ENCODE results near the gene GRAMD2A.

Gene GRAMD2A

DNA sequence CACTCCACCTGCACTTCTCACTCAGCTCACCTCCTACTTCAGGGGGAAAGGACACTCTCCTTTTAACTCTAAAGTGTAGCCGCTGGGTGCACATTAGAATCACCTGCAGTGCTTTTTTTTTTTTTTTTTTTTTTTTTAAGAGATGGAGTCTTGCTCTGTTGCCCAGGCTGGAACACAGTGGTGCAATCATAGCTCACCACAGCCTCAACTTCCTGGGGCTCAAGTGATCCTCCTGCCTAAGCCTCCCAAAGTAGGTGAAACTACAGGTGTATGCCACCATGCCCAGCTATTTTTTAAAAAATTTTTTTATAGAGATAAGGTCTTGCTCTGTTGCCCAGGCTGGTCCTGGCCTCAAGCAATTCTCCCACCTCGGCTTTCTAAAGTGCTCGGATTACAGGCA is 20.8 kb downstream of the GRAMD2A start:
- no peak overlapping the region for H3K56ac ChIP-seq (ENCODE audit: low read length)
- H3K4me2 ChIP-seq (ENCODE audit: low read length), result no peak overlapping the region
- no peak overlapping the region for H2BK15ac ChIP-seq (replicated peaks; ENCODE audit: low read depth)
- no peak overlapping the region for H3K9ac ChIP-seq (ENCODE audit: low read length)
- no peak for DNase-seq
- H3K27ac ChIP-seq (ENCODE audit: low read depth, low read length), result no peak overlapping the region
- no peaks in the 10 kb centered on the region for H3K27me3 ChIP-seq (ENCODE audit: insufficient read depth, low read length, poor library complexity)
- H3K79me1 ChIP-seq (ENCODE audit: low read length), result no peaks in the 10 kb centered on the region
- H3K4me1 ChIP-seq (ENCODE audit: control insufficient read depth, low read depth, low read length), result no peaks in the 10 kb centered on the region
- no peaks in the 10 kb centered on the region for H3K36me3 ChIP-seq (ENCODE audit: control insufficient read depth, insufficient read depth, low read length)
- WGBS (ENCODE audit: extremely low coverage, insufficient coverage, low lambda C conversion rate), result no CpG with 5 or more reads among the region's 3 CpGs
- no peak overlapping the region for H4K5ac ChIP-seq (ENCODE audit: low read length)
- no peak overlapping the region for H3K23ac ChIP-seq (ENCODE audit: low read length)
- no peaks in the 10 kb centered on the region for H3K79me2 ChIP-seq (ENCODE audit: control insufficient read depth, insufficient read depth, low read length)
- no peak overlapping the region for H3K4me3 ChIP-seq (ENCODE audit: low read length)
- H2BK120ac ChIP-seq (ENCODE audit: low read depth, low read length), result no peak overlapping the region
- no peak overlapping the region for H4K8ac ChIP-seq (ENCODE audit: low read depth, low read length)
- no peak overlapping the region for H3K18ac ChIP-seq (ENCODE audit: low read length)
- no peak overlapping the region for H2BK5ac ChIP-seq (ENCODE audit: low read length)
- no peak overlapping the region for H2AK5ac ChIP-seq (ENCODE audit: low read length)
- H3K4ac ChIP-seq (ENCODE audit: low read depth, low read length), result no peak overlapping the region

DNA sequence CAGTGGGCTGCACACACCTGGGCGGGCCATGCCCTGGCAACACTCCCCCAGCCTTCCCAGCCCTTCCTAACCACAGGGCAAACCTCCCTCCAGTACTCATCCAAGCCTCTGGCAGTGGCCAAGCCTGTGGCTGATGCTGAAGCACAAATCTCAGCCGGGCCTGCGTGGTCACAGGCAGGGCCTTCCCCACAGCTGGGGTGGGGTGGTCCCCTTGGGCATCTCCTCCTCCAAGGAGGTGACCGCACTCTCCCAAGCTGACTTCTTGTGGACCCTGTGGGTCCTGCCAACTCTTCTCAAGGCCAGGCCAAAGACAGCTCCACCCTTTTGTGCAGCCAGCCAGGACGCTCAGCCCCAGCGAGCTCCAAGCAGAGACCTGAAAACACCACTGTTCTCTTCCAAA is 21.4 kb downstream of the GRAMD2A start:
- Histone ChIP-seq H3K23ac (ENCODE audit: low read length) (no peak overlapping the region), H2BK5ac (ENCODE audit: low read length) (no peak overlapping the region), H3K56ac (ENCODE audit: low read length) (no peak overlapping the region), H3K18ac (ENCODE audit: low read length) (no peak overlapping the region), H3K27ac (ENCODE audit: low read depth, low read length) (no peak overlapping the region), H3K9ac (ENCODE audit: low read length) (no peak overlapping the region), H2AK5ac (ENCODE audit: low read length) (no peak overlapping the region), H3K4ac (ENCODE audit: low read depth, low read length) (no peak overlapping the region), H2BK120ac (ENCODE audit: low read depth, low read length) (no peak overlapping the region), H3K79me2 (ENCODE audit: control insufficient read depth, insufficient read depth, low read length) (no peaks in the 10 kb centered on the region), H3K4me3 (ENCODE audit: low read length) (no peak overlapping the region), H3K4me2 (ENCODE audit: low read length) (no peak overlapping the region), H2BK15ac (replicated peaks; ENCODE audit: low read depth) (no peak overlapping the region), H3K36me3 (ENCODE audit: control insufficient read depth, insufficient read depth, low read length) (no peaks in the 10 kb centered on the region), H3K27me3 (ENCODE audit: insufficient read depth, low read length, poor library complexity) (no peaks in the 10 kb centered on the region), H3K79me1 (ENCODE audit: low read length) (no peaks in the 10 kb centered on the region), H4K5ac (ENCODE audit: low read length) (no peak overlapping the region), H3K4me1 (ENCODE audit: control insufficient read depth, low read depth, low read length) (no peaks in the 10 kb centered on the region), H4K8ac (ENCODE audit: low read depth, low read length) (no peak overlapping the region)
- DNase-seq, result no peak
- no CpG with 5 or more reads among the region's 6 CpGs for WGBS (ENCODE audit: extremely low coverage, insufficient coverage, low lambda C conversion rate)

DNA sequence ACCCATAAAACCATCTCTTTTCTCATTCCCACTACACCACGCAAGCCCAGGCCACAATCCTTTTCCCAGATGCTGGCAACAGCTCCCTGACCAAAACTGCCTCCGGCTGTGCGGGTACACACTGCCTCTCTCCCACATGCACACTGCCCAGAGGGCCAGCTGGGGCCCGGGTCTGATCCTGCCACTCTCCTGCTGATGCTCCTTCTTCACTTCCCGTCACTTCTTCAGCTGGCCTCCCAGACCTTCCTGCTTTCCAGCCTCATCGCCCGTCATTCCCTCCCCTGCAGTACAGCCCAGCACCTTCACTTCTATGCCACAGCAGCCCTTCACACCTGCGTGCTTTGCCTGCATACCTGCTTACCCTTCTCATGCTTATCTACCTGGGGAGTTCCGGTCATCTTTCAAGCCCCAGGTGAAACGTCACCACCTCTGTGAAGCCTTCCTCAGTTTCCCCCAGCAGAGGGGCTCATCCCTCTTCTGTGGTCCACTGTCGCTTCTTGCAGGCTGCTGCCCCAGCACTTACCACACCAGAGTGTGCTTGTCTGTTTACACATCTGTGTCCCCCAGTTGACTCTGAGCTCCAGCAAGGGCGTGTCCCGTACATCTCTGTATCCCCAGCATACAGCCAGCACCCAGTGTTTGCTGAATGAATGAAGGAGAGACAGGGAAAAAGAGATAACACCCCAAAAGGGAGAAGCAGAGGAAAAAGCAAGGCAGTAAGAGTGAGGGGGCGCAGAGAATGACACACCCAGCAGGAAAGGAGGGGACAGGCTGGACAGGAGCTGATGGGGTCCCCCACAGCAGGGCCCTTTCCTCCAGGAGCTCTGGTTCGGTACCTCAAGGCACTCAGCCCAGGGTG is 22.2 kb downstream of the GRAMD2A start:
- no peaks in the 10 kb centered on the region for H3K79me2 ChIP-seq (ENCODE audit: control insufficient read depth, insufficient read depth, low read length)
- H3K4ac ChIP-seq (ENCODE audit: low read depth, low read length), result no peak overlapping the region
- no CpG with 5 or more reads among the region's 15 CpGs for WGBS (ENCODE audit: extremely low coverage, insufficient coverage, low lambda C conversion rate)
- no peaks in the 10 kb centered on the region for H3K4me1 ChIP-seq (ENCODE audit: control insufficient read depth, low read depth, low read length)
- no peak overlapping the region for H3K18ac ChIP-seq (ENCODE audit: low read length)
- H3K27ac ChIP-seq (ENCODE audit: low read depth, low read length), result no peak overlapping the region
- H3K36me3 ChIP-seq (ENCODE audit: control insufficient read depth, insufficient read depth, low read length), result no peaks in the 10 kb centered on the region
- H3K79me1 ChIP-seq (ENCODE audit: low read length), result no peaks in the 10 kb centered on the region
- no peak overlapping the region for H2AK5ac ChIP-seq (ENCODE audit: low read length)
- no peak overlapping the region for H4K5ac ChIP-seq (ENCODE audit: low read length)
- no peak overlapping the region for H4K8ac ChIP-seq (ENCODE audit: low read depth, low read length)
- H2BK15ac ChIP-seq (replicated peaks; ENCODE audit: low read depth), result no peak overlapping the region
- no peak overlapping the region for H3K4me3 ChIP-seq (ENCODE audit: low read length)
- H3K56ac ChIP-seq (ENCODE audit: low read length), result no peak overlapping the region
- no peak overlapping the region for H2BK120ac ChIP-seq (ENCODE audit: low read depth, low read length)
- H2BK5ac ChIP-seq (ENCODE audit: low read length), result no peak overlapping the region
- no peaks in the 10 kb centered on the region for H3K27me3 ChIP-seq (ENCODE audit: insufficient read depth, low read length, poor library complexity)
- H3K4me2 ChIP-seq (ENCODE audit: low read length), result no peak overlapping the region
- no peak overlapping the region for H3K9ac ChIP-seq (ENCODE audit: low read length)
- no peak overlapping the region for H3K23ac ChIP-seq (ENCODE audit: low read length)
- DNase-seq, result no peak

DNA sequence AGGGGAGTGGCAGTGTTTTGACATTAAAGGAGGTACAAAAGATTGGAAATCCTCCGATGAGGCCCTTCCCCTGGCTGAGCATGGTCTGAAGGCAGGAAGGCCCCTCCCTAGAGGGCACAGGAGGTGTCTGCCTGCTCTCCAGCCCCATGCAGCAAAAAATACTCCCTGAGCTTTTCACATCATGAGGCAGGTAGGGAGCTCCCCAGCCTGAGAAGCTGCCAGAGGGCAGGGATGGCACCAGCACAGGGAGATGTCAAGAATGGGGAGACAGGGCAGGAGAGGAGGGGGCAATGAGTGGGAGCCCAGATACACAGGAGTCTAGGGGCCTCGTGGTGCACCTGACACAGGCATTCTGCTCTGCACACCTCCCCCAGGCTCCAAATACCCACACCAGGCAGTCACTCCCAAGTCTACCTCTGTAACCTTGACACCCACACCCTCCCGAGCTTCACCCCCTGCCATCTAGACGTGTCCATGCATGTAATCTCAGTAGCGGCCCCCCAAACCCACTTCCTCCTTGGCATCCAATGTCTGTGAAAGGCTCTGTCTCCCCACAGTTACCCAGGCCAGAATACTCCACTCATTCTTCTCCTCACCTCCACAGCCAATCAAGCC is 22.9 kb downstream of the GRAMD2A start:
- Histone ChIP-seq H3K79me2 (ENCODE audit: control insufficient read depth, insufficient read depth, low read length) (no peaks in the 10 kb centered on the region), H3K4me2 (ENCODE audit: low read length) (no peak overlapping the region), H3K79me1 (ENCODE audit: low read length) (no peaks in the 10 kb centered on the region), H3K9ac (ENCODE audit: low read length) (no peak overlapping the region), H3K4me3 (ENCODE audit: low read length) (no peak overlapping the region), H3K56ac (ENCODE audit: low read length) (no peak overlapping the region), H3K36me3 (ENCODE audit: control insufficient read depth, insufficient read depth, low read length) (no peaks in the 10 kb centered on the region), H2BK5ac (ENCODE audit: low read length) (no peak overlapping the region), H2BK15ac (replicated peaks; ENCODE audit: low read depth) (no peak overlapping the region), H3K23ac (ENCODE audit: low read length) (no peak overlapping the region), H3K4me1 (ENCODE audit: control insufficient read depth, low read depth, low read length) (no peaks in the 10 kb centered on the region), H3K27me3 (ENCODE audit: insufficient read depth, low read length, poor library complexity) (no peaks in the 10 kb centered on the region), H3K18ac (ENCODE audit: low read length) (no peak overlapping the region), H3K4ac (ENCODE audit: low read depth, low read length) (no peak overlapping the region), H4K8ac (ENCODE audit: low read depth, low read length) (no peak overlapping the region), H4K5ac (ENCODE audit: low read length) (no peak overlapping the region), H2AK5ac (ENCODE audit: low read length) (no peak overlapping the region), H2BK120ac (ENCODE audit: low read depth, low read length) (no peak overlapping the region), H3K27ac (ENCODE audit: low read depth, low read length) (no peak overlapping the region)
- no peak for DNase-seq
- WGBS (ENCODE audit: extremely low coverage, insufficient coverage, low lambda C conversion rate), result no CpG with 5 or more reads among the region's 5 CpGs

- no peak overlapping the region for H4K8ac ChIP-seq (ENCODE audit: low read depth, low read length)
- H3K18ac ChIP-seq (ENCODE audit: low read length), result no peak overlapping the region
- no peak overlapping the region for H3K27ac ChIP-seq (ENCODE audit: low read depth, low read length)
- no peak overlapping the region for H3K9ac ChIP-seq (ENCODE audit: low read length)
- no peak overlapping the region for H3K4ac ChIP-seq (ENCODE audit: low read depth, low read length)
- H3K23ac ChIP-seq (ENCODE audit: low read length), result no peak overlapping the region
- H3K4me1 ChIP-seq (ENCODE audit: control insufficient read depth, low read depth, low read length), result no peaks in the 10 kb centered on the region
- H2AK5ac ChIP-seq (ENCODE audit: low read length), result no peak overlapping the region
- no peak overlapping the region for H3K56ac ChIP-seq (ENCODE audit: low read length)
- no peaks in the 10 kb centered on the region for H3K27me3 ChIP-seq (ENCODE audit: insufficient read depth, low read length, poor library complexity)
- H2BK15ac ChIP-seq (replicated peaks; ENCODE audit: low read depth), result no peak overlapping the region
- H2BK5ac ChIP-seq (ENCODE audit: low read length), result no peak overlapping the region
- H2BK120ac ChIP-seq (ENCODE audit: low read depth, low read length), result no peak overlapping the region
- no CpG with 5 or more reads among the region's 12 CpGs for WGBS (ENCODE audit: extremely low coverage, insufficient coverage, low lambda C conversion rate)
- no peaks in the 10 kb centered on the region for H3K36me3 ChIP-seq (ENCODE audit: control insufficient read depth, insufficient read depth, low read length)
- DNase-seq, result no peak
- no peak overlapping the region for H3K4me3 ChIP-seq (ENCODE audit: low read length)
- H3K79me2 ChIP-seq (ENCODE audit: control insufficient read depth, insufficient read depth, low read length), result no peaks in the 10 kb centered on the region
- no peak overlapping the region for H4K5ac ChIP-seq (ENCODE audit: low read length)
- H3K4me2 ChIP-seq (ENCODE audit: low read length), result no peak overlapping the region
- no peaks in the 10 kb centered on the region for H3K79me1 ChIP-seq (ENCODE audit: low read length)
Measured at GRCh38 chr15:72173864-72174550, 23.6 kb downstream of the GRAMD2A start.
